Vagina (tissue), 2 donors: ENCODE measurements around the gene CELF4.

ENCODE experiments used
- POLR2A ChIP-seq, 2 donors: fragments of 450-650 bp; IDR thresholded peaks; one replicate each; pipeline ENCODE4 v1.6.1; 2017; ENCODE audit warnings: antibody characterized with exemption in 2 of 2, mild to moderate bottlenecking in 2 of 2, moderate library complexity in 2 of 2
- POLR2AphosphoS5 ChIP-seq, 2 donors: sonication (generic); formaldehyde crosslinking; IDR thresholded peaks; one replicate each; pipeline ENCODE4 v1.9.0; 2017; ENCODE audit warnings: antibody characterized with exemption in 2 of 2, mild to moderate bottlenecking in 2 of 2, low read depth in 1 of 2; ENCODE audit not compliant: insufficient read depth in 1 of 2
- TF ChIP-seq, protein P1 (sequence below), 3 experiments: fragments of 450-650 bp in 2 of 3; fragments of 200-600 bp in 1 of 3; sonication (generic) in 1 of 3; IDR thresholded peaks; one replicate each; pipeline ENCODE4 v1.5.1; 2017 to 2019; ENCODE audit warnings: antibody characterized with exemption in 3 of 3, mild to moderate bottlenecking in 2 of 3, moderate library complexity in 2 of 3

DNA sequence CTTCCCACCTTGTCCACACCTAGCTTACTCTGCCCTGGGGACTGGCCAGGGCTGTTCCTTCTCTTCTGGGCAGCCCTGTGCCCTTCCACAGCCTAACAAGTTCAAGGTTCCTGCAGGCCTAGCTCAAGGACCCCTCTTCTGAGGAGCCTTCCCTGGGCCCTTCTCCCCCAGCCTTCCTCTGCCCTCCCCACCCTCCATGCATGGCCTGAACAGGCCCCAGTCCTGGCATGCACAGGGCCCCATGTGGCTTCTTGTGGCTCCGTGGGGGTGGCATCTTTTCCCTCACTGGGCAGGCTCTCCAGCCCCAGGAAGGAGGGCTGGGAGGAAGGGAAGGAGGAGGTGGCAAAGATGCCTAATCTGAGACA is 162.9 kb downstream of the CELF4 start:
- TF ChIP-seq, protein P1, sequence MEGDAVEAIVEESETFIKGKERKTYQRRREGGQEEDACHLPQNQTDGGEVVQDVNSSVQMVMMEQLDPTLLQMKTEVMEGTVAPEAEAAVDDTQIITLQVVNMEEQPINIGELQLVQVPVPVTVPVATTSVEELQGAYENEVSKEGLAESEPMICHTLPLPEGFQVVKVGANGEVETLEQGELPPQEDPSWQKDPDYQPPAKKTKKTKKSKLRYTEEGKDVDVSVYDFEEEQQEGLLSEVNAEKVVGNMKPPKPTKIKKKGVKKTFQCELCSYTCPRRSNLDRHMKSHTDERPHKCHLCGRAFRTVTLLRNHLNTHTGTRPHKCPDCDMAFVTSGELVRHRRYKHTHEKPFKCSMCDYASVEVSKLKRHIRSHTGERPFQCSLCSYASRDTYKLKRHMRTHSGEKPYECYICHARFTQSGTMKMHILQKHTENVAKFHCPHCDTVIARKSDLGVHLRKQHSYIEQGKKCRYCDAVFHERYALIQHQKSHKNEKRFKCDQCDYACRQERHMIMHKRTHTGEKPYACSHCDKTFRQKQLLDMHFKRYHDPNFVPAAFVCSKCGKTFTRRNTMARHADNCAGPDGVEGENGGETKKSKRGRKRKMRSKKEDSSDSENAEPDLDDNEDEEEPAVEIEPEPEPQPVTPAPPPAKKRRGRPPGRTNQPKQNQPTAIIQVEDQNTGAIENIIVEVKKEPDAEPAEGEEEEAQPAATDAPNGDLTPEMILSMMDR (IDR thresholded peaks at IDR 0.05), result no peak
- no peak for TF ChIP-seq POLR2A (IDR thresholded peaks at IDR 0.05)
- TF ChIP-seq POLR2AphosphoS5 (IDR thresholded peaks at IDR 0.05; ENCODE audit: insufficient read depth in 1 of 2, low read depth in 1 of 2), result no peak
